WTC11 (cell line): ENCODE data around the gene CAPN1. TPM values are rescaled to one million over a fixed set of nuclear protein-coding genes. Genes with fewer than 3 reads are reported as not detected.

Experiments used
- ATAC-seq: fragments of 200-7000 bp; cut with Tn5 transposase; 2 replicates; pipeline ENCODE4 v1.10.0; 2021; ENCODE audit warnings: mild to moderate bottlenecking, moderate library complexity
- CTCF ChIA-PET: fragments of 300-600 bp; sonication (Branson Sonifier 250); formaldehyde crosslinking; loops from one replicate; lab custom pipeline; 2021; ENCODE audit warnings: antibody characterized with exemption; lab: Charles Lee
- POLR2A ChIA-PET: fragments of 350-600 bp; sonication (Branson Sonifier 250); formaldehyde crosslinking; loops from one replicate; lab custom pipeline; 2021; ENCODE audit warnings: antibody characterized with exemption; lab: Charles Lee
- DNase-seq: peaks from one replicate; pipeline ENCODE4 v3.0.0; 2021; ENCODE audit warnings: low spot score
- H3K27ac Mint-ChIP-seq: 2 replicates; pipeline ENCODE4 v1.8.0; 2021; ENCODE audit warnings: mixed read lengths
- H3K27me3 Mint-ChIP-seq: 2 replicates; pipeline ENCODE4 v1.8.0; 2021; ENCODE audit warnings: low read depth, mild to moderate bottlenecking, moderate library complexity, mixed read lengths
- H3K36me3 Mint-ChIP-seq: 2 replicates; pipeline ENCODE4 v1.8.0; 2021; ENCODE audit warnings: mixed read lengths
- H3K4me1 Mint-ChIP-seq: 2 replicates; pipeline ENCODE4 v1.8.0; 2022; ENCODE audit warnings: mixed read lengths
- H3K4me3 Mint-ChIP-seq: 2 replicates; pipeline ENCODE4 v1.8.0; 2021; ENCODE audit warnings: mild to moderate bottlenecking, moderate library complexity, mixed read lengths
- H3K9me3 Mint-ChIP-seq: 2 replicates; pipeline ENCODE4 v1.8.0; 2021; ENCODE audit warnings: mixed read lengths
- CREB1 ChIP-seq: sonication (generic); formaldehyde crosslinking; IDR thresholded peaks from 2 replicates; pipeline ENCODE4 v1.8.0; 2023; ENCODE audit warnings: mild to moderate bottlenecking, missing genetic modification reagents
- ESRRA ChIP-seq: sonication (generic); formaldehyde crosslinking; IDR thresholded peaks from 2 replicates; pipeline ENCODE4 v1.8.1; 2022; ENCODE audit warnings: mild to moderate bottlenecking, missing genetic modification reagents, borderline replicate concordance
- ETV6 ChIP-seq: sonication (generic); formaldehyde crosslinking; IDR thresholded peaks from 2 replicates; pipeline ENCODE4 v1.8.1; 2022; ENCODE audit warnings: mild to moderate bottlenecking, missing genetic modification reagents
- FOXK1 ChIP-seq: sonication (generic); formaldehyde crosslinking; IDR thresholded peaks from 2 replicates; pipeline ENCODE4 v1.8.0; 2022; ENCODE audit warnings: mild to moderate bottlenecking, moderate library complexity, missing genetic modification reagents
- FOXP1 ChIP-seq: sonication (generic); formaldehyde crosslinking; IDR thresholded peaks from 2 replicates; pipeline ENCODE4 v1.8.0; 2022; ENCODE audit warnings: missing genetic modification reagents, mild to moderate bottlenecking, moderate library complexity, borderline replicate concordance
- FOXP4 ChIP-seq: sonication (generic); formaldehyde crosslinking; IDR thresholded peaks from 2 replicates; pipeline ENCODE4 v1.8.0; 2022; ENCODE audit warnings: mild to moderate bottlenecking, missing genetic modification reagents
- GRHL2 ChIP-seq: fragments of 250-450 bp; sonication (Bioruptor Pico); IDR thresholded peaks from 2 replicates; pipeline ENCODE4 v1.8.0; 2022; ENCODE audit warnings: mild to moderate bottlenecking, moderate library complexity; ENCODE audit not compliant: insufficient replicate concordance, severe bottlenecking
- HMGXB4 ChIP-seq: sonication (generic); formaldehyde crosslinking; IDR thresholded peaks from 2 replicates; pipeline ENCODE4 v1.8.1; 2023; ENCODE audit warnings: mild to moderate bottlenecking, moderate library complexity, missing genetic modification reagents
- JAZF1 ChIP-seq: fragments of 250-450 bp; sonication (Bioruptor Pico); IDR thresholded peaks from 2 replicates; pipeline ENCODE4 v1.9.0; 2021; ENCODE audit warnings: moderate library complexity, mild to moderate bottlenecking, inconsistent platforms
- KAT7 ChIP-seq: sonication (generic); formaldehyde crosslinking; IDR thresholded peaks from 2 replicates; pipeline ENCODE4 v1.8.1; 2023; ENCODE audit warnings: missing genetic modification reagents, mild to moderate bottlenecking, borderline replicate concordance
- MXD4 ChIP-seq: fragments of 250-450 bp; sonication (Bioruptor Pico); IDR thresholded peaks from 2 replicates; pipeline ENCODE4 v1.8.0; 2021; ENCODE audit warnings: mild to moderate bottlenecking, moderate library complexity, borderline replicate concordance
- NFE2L1 ChIP-seq: sonication (generic); formaldehyde crosslinking; IDR thresholded peaks from 2 replicates; pipeline ENCODE4 v1.8.1; 2023; ENCODE audit warnings: missing genetic modification reagents
- NFYB ChIP-seq: sonication (generic); formaldehyde crosslinking; conservative IDR thresholded peaks from 2 replicates; pipeline ENCODE4 v1.8.0; 2022; ENCODE audit warnings: low read depth, missing genetic modification reagents
- SOX15 ChIP-seq: fragments of 250-450 bp; sonication (Bioruptor Pico); IDR thresholded peaks from 2 replicates; pipeline ENCODE4 v1.9.0; 2021; ENCODE audit warnings: mild to moderate bottlenecking
- ZNF281 ChIP-seq: sonication (generic); formaldehyde crosslinking; IDR thresholded peaks from 2 replicates; pipeline ENCODE4 v1.8.0; 2023; ENCODE audit warnings: mild to moderate bottlenecking, missing genetic modification reagents
- total RNA-seq: library from RNA; stranded (reverse); gene quantifications from 3 replicates; pipeline ENCODE4 v1.2.3, GENCODE V29; 2021
- TF ChIP-seq, protein P1 (sequence below): sonication (generic); formaldehyde crosslinking; IDR thresholded peaks from 2 replicates; pipeline ENCODE4 v1.8.0; 2022; ENCODE audit warnings: mild to moderate bottlenecking, missing genetic modification reagents
- TF ChIP-seq, protein P2 (sequence below): fragments of 250-450 bp; sonication (Bioruptor Pico); IDR thresholded peaks from 2 replicates; pipeline ENCODE4 v1.9.0; 2021; ENCODE audit warnings: mild to moderate bottlenecking

CAPN1 gene
- total RNA-seq, 1 experiment from 2014 or later = 257 TPM

GRCh38 chr11:65185869-65186341 is 4.2 kb downstream of the CAPN1 start:
- H3K27me3 Mint-ChIP-seq = no peaks in the 10 kb centered on the region
- no peaks in the 10 kb centered on the region for H3K9me3 Mint-ChIP-seq
- TF ChIP-seq FOXP1 (CRISPR knock-in tag) = peak; percentile 33; the same call in 1 of the 2 replicates
- TF ChIP-seq SOX15 = no peak
- TF ChIP-seq NFYB (CRISPR knock-in tag) = peak; percentile 16; the same call in 1 of the 2 replicates
- 0 out of 2 replicates have a peak, but pooled peaks have one; percentile 26 for TF ChIP-seq NFE2L1 (CRISPR knock-in tag)
- no peak for ATAC-seq
- ChIA-PET POLR2A (interaction anchor here (0.6 to 0.8 kb wide), 4 partner anchors 10 to 64 kb away, joined by 3 read pairs; no protein-coding TSS in a partner anchor), CTCF (interaction anchor here (0.5 to 1.8 kb wide), 19 partner anchors 11 to 144 kb away, joined by 3 to 10 read pairs (median 4); partner anchors contain the start of genes FAU, MRPL49 and TM7SF2)
- peaks cover 45% of the 10 kb centered on the region for H3K4me1 Mint-ChIP-seq
- no peak overlapping the region for H3K4me3 Mint-ChIP-seq
- peak; percentile 55 for DNase-seq
- H3K36me3 Mint-ChIP-seq = peaks cover 44% of the 10 kb centered on the region
- peak overlapping the region; percentile 91 for H3K27ac Mint-ChIP-seq

GRCh38 chr11:65186701-65187100 is 5.0 kb downstream of the CAPN1 start:
- ATAC-seq = no peak
- H3K4me1 Mint-ChIP-seq = peaks cover 45% of the 10 kb centered on the region

More at GRCh38 chr11:65186701-65187100, 5.0 kb downstream of the CAPN1 start:
- TF ChIP-seq NFYB (CRISPR knock-in tag) (no peak), CREB1 (no peak), ESRRA (CRISPR knock-in tag) (no peak), GRHL2 (CRISPR knock-in tag) (no peak), FOXP4 (CRISPR knock-in tag) (no peak), MXD4 (CRISPR knock-in tag) (no peak), JAZF1 (CRISPR knock-in tag) (no peak), ETV6 (CRISPR knock-in tag) (no peak), KAT7 (no peak), FOXK1 (CRISPR knock-in tag) (no peak), ZNF281 (no peak), HMGXB4 (CRISPR knock-in tag) (no peak), NFE2L1 (CRISPR knock-in tag) (no peak), SOX15 (no peak)
- TF ChIP-seq, protein P1, sequence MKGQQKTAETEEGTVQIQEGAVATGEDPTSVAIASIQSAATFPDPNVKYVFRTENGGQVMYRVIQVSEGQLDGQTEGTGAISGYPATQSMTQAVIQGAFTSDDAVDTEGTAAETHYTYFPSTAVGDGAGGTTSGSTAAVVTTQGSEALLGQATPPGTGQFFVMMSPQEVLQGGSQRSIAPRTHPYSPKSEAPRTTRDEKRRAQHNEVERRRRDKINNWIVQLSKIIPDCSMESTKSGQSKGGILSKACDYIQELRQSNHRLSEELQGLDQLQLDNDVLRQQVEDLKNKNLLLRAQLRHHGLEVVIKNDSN = no peak
- TF ChIP-seq, protein P2, sequence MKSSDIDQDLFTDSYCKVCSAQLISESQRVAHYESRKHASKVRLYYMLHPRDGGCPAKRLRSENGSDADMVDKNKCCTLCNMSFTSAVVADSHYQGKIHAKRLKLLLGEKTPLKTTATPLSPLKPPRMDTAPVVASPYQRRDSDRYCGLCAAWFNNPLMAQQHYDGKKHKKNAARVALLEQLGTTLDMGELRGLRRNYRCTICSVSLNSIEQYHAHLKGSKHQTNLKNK (CRISPR knock-in tag) = no peak
- H3K4me3 Mint-ChIP-seq = no peak overlapping the region
- no peak for DNase-seq
- H3K9me3 Mint-ChIP-seq = no peaks in the 10 kb centered on the region
- no peaks in the 10 kb centered on the region for H3K27me3 Mint-ChIP-seq
- H3K27ac Mint-ChIP-seq = peak overlapping the region; percentile 73; the same call in 1 of the 2 replicates
- CTCF ChIA-PET = interaction anchor here (0.9 to 1.8 kb wide), 2 partner anchors 26 to 76 kb away, joined by 3 to 10 read pairs; no protein-coding TSS in a partner anchor
- POLR2A ChIA-PET = interaction anchor here (0.7 kb wide), 1 partner anchor 11 kb away, joined by 3 read pairs; no protein-coding TSS in a partner anchor
- H3K36me3 Mint-ChIP-seq = peaks cover 50% of the 10 kb centered on the region
